GM12891 (cell line): Measurements from ENCODE around the gene TMEM125.

ENCODE experiments used
- POLR2A ChIP-seq: IDR thresholded peaks from 2 replicates; pipeline ENCODE4 v1.6.1; 2011; ENCODE audit warnings: low read depth, low read length, control low read depth
- POLR2AphosphoS5 ChIP-seq: IDR thresholded peaks from 2 replicates; pipeline ENCODE4 v1.6.1; 2011; ENCODE audit warnings: low read depth, low read length, control low read depth
- POU2F2 ChIP-seq: IDR thresholded peaks from 2 replicates; pipeline ENCODE4 v1.6.1; 2011; ENCODE audit warnings: low read depth, mild to moderate bottlenecking, control low read depth, low read length, moderate library complexity

DNA sequence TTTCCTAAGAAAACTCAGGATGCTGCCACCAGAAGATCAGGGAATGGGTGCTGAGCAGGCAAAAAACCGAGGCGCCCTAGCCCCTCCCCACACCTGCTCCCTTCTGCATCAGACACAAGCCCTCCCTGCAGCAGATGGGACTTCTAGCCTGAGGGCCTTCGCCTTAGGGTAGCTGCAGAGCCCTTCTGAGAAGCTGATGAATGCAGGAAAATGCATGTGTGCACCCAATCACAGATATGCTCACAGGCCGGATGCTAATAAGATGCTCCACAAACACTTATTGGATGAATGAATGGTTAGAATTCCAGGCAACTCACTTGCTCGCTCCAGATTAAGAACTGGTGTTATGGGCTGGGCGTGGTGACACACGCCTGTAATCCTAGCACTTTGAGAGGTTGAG is 22.4 kb downstream of the TMEM125 start:
- no peak for TF ChIP-seq POLR2A
- TF ChIP-seq POU2F2 = no peak
- TF ChIP-seq POLR2AphosphoS5 = no peak
